H1 (cell line): ENCODE data around the gene TRIM15. TPM values are rescaled to one million over a fixed set of nuclear protein-coding genes. Genes with fewer than 3 reads are reported as not detected.

Source experiments
- CTCF ChIA-PET: fragments of 300-600 bp; sonication (Branson Sonifier 250); formaldehyde crosslinking; loops from one replicate; lab custom pipeline; 2021; ENCODE audit not compliant: partially characterized antibody; lab: Charles Lee
- POLR2A ChIA-PET: fragments of 300-600 bp; sonication (Branson Sonifier 250); formaldehyde crosslinking; loops from one replicate; lab custom pipeline; 2021; ENCODE audit warnings: inconsistent platforms; ENCODE audit not compliant: partially characterized antibody; lab: Charles Lee
- DNase-seq, 2 experiments: peaks; one replicate each; pipeline versions ENCODE4 v3.0.0 to v3.0.0-alpha.2; 2010 to 2022; ENCODE audit warnings: low spot score in 2 of 2, low read depth in 1 of 2, mixed read lengths in 1 of 2
- FAIRE-seq: peaks from 2 replicates; lab custom pipeline; 2011; peaks lifted over from hg19 to GRCh38; lab: Jason Lieb, UNC
- H2AFZ ChIP-seq: 2 replicates; pipeline ENCODE4 v1.8.1; 2012; ENCODE audit warnings: low read length, inconsistent platforms
- H2AK5ac ChIP-seq: 2 replicates; pipeline ENCODE4 v1.6.1; 2013; ENCODE audit warnings: low read depth, low read length
- H2BK120ac ChIP-seq: replicated peaks from 2 replicates; pipeline ENCODE3; 2013; ENCODE audit warnings: low read depth, low read length, inconsistent platforms
- H2BK12ac ChIP-seq: 2 replicates; pipeline ENCODE4 v1.6.1; 2013; ENCODE audit warnings: low read depth, low read length
- H2BK15ac ChIP-seq: 2 replicates; pipeline ENCODE4 v1.6.1; 2013; ENCODE audit warnings: low read length
- H2BK20ac ChIP-seq: 2 replicates; pipeline ENCODE4 v1.6.1; 2013; ENCODE audit warnings: low read length
- H2BK5ac ChIP-seq: 2 replicates; pipeline ENCODE4 v1.6.1; 2013; ENCODE audit warnings: low read depth, low read length
- H3K14ac ChIP-seq: 2 replicates; pipeline ENCODE4 v1.6.1; 2013; ENCODE audit warnings: inconsistent platforms; ENCODE audit not compliant: insufficient read length
- H3K18ac ChIP-seq: 2 replicates; pipeline ENCODE4 v1.6.1; 2013; ENCODE audit warnings: low read length; ENCODE audit errors: extremely low read depth
- H3K23ac ChIP-seq: 2 replicates; pipeline ENCODE4 v1.6.1; 2013; ENCODE audit warnings: inconsistent platforms; ENCODE audit not compliant: insufficient read length
- H3K23me2 ChIP-seq: 2 replicates; pipeline ENCODE4 v1.6.1; 2013; ENCODE audit warnings: low read depth, low read length
- H3K27ac ChIP-seq: 2 replicates; pipeline ENCODE4 v1.6.1; 2011; ENCODE audit warnings: low read depth, low read length, inconsistent platforms
- H3K27me3 ChIP-seq, 4 experiments: replicated peaks in 1 of 4; 1 replicate in 1 of 4; 2 replicates in 3 of 4; pipeline versions ENCODE4 v1.6.1 to v1.8.1; 2011 to 2013; ENCODE audit warnings: low read length in 3 of 4, mild to moderate bottlenecking in 3 of 4, inconsistent platforms in 2 of 4, mixed read lengths in 2 of 4, moderate library complexity in 1 of 4; ENCODE audit not compliant: control insufficient read depth in 3 of 4, insufficient read depth in 3 of 4; ENCODE audit errors: extremely low read depth in 1 of 4
- H3K36me3 ChIP-seq, 4 experiments: 2 replicates each; pipeline versions ENCODE4 v1.6.1 to v1.8.1; 2011 to 2013; ENCODE audit warnings: mild to moderate bottlenecking in 4 of 4, low read length in 3 of 4, moderate library complexity in 2 of 4, control low read depth in 1 of 4, inconsistent platforms in 1 of 4; ENCODE audit not compliant: insufficient read depth in 4 of 4, control insufficient read depth in 2 of 4
- H3K4ac ChIP-seq: replicated peaks from 2 replicates; pipeline ENCODE3; 2013; ENCODE audit warnings: low read length, low read depth, mixed read lengths, inconsistent platforms; ENCODE audit not compliant: insufficient read length
- H3K4me1 ChIP-seq, 4 experiments: replicated peaks in 1 of 4; 1 replicate in 1 of 4; 2 replicates in 3 of 4; pipeline versions ENCODE4 v1.6.1 to v1.8.1; 2011 to 2013; ENCODE audit warnings: low read length in 3 of 4, inconsistent platforms in 2 of 4, mixed read lengths in 1 of 4; ENCODE audit not compliant: insufficient read depth in 4 of 4, control insufficient read depth in 3 of 4
- H3K4me2 ChIP-seq, 2 experiments: 2 replicates each; pipeline versions ENCODE4 v1.6.1 to v1.8.1; 2011 to 2013; ENCODE audit warnings: low read depth in 2 of 2, low read length in 2 of 2, control low read depth in 1 of 2, inconsistent platforms in 1 of 2, mild to moderate bottlenecking in 1 of 2; ENCODE audit not compliant: insufficient read depth in 1 of 2
- H3K4me3 ChIP-seq, 4 experiments: fragments of 200-600, 300-600 bp in 1 of 4; sonication (generic), shearing (Covaris generic), sonication (Bioruptor Twin) in 1 of 4; 2 replicates each; pipeline versions ENCODE4 v1.5.1 to v1.8.1; 2011 to 2016; ENCODE audit warnings: low read length in 4 of 4, low read depth in 3 of 4, control low read depth in 2 of 4, inconsistent platforms in 2 of 4, mild to moderate bottlenecking in 2 of 4, mixed read lengths in 1 of 4, moderate library complexity in 1 of 4; ENCODE audit not compliant: insufficient read depth in 2 of 4; ENCODE audit errors: extremely low read depth in 1 of 4
- H3K56ac ChIP-seq: replicated peaks from 2 replicates; pipeline ENCODE3; 2013; ENCODE audit warnings: low read depth, mild to moderate bottlenecking, mixed read lengths, low read length, inconsistent platforms; ENCODE audit not compliant: insufficient read length
- H3K79me1 ChIP-seq: 2 replicates; pipeline ENCODE4 v1.6.1; 2013; ENCODE audit warnings: low read depth, low read length, control low read depth
- H3K79me2 ChIP-seq, 2 experiments: 2 replicates each; pipeline versions ENCODE4 v1.6.1 to v1.8.1; 2012 to 2013; ENCODE audit warnings: low read length in 2 of 2, mild to moderate bottlenecking in 2 of 2, inconsistent platforms in 1 of 2; ENCODE audit not compliant: insufficient read depth in 2 of 2, control insufficient read depth in 1 of 2
- H3K9ac ChIP-seq, 4 experiments: replicated peaks in 1 of 4; 1 replicate in 1 of 4; 2 replicates in 3 of 4; pipeline versions ENCODE4 v1.6.1 to v1.8.1; 2011 to 2013; ENCODE audit warnings: low read depth in 3 of 4, low read length in 3 of 4, control low read depth in 2 of 4, mild to moderate bottlenecking in 2 of 4, moderate library complexity in 2 of 4, inconsistent platforms in 1 of 4; ENCODE audit errors: extremely low read depth in 1 of 4
- H3K9me3 ChIP-seq, 2 experiments: 2 replicates each; pipeline versions ENCODE4 v1.6.1 to v1.8.1; 2012 to 2013; ENCODE audit warnings: mild to moderate bottlenecking in 2 of 2, moderate library complexity in 2 of 2, control low read depth in 1 of 2, inconsistent platforms in 1 of 2, low read depth in 1 of 2, low read length in 1 of 2, mixed read lengths in 1 of 2; ENCODE audit not compliant: insufficient read depth in 2 of 2
- H4K20me1 ChIP-seq, 2 experiments: replicated peaks in 1 of 2; 2 replicates each; pipeline versions ENCODE3 to v1.8.1; 2011 to 2013; ENCODE audit warnings: inconsistent platforms in 2 of 2, low read length in 2 of 2, mild to moderate bottlenecking in 1 of 2; ENCODE audit not compliant: insufficient read depth in 2 of 2, control insufficient read depth in 1 of 2
- H4K5ac ChIP-seq: 2 replicates; pipeline ENCODE4 v1.6.1; 2013; ENCODE audit warnings: low read length, low read depth, mixed read lengths, inconsistent platforms; ENCODE audit not compliant: insufficient read length
- H4K8ac ChIP-seq: 2 replicates; pipeline ENCODE4 v1.8.0; 2013; ENCODE audit warnings: mild to moderate bottlenecking, moderate library complexity, low read length, inconsistent platforms; ENCODE audit not compliant: insufficient read depth; ENCODE audit errors: extremely low read depth
- H4K91ac ChIP-seq: replicated peaks from 2 replicates; pipeline ENCODE3; 2013; ENCODE audit warnings: low read length, mixed read lengths, inconsistent platforms; ENCODE audit not compliant: insufficient read length
- EGR1 ChIP-seq: IDR thresholded peaks from 2 replicates; pipeline ENCODE4 v1.6.1; 2011; ENCODE audit warnings: low read depth, low read length, borderline replicate concordance
- EP300 ChIP-seq, 2 experiments: IDR thresholded peaks; 1 replicate in 1 of 2; 2 replicates in 1 of 2; pipeline ENCODE4 v1.6.1; 2011 to 2012; ENCODE audit warnings: low read depth in 2 of 2, low read length in 2 of 2, mild to moderate bottlenecking in 2 of 2, borderline replicate concordance in 1 of 2, inconsistent platforms in 1 of 2, moderate library complexity in 1 of 2
- EZH2 ChIP-seq: fragments of 200-600 bp; sonication (generic); IDR thresholded peaks from 2 replicates; pipeline ENCODE4 v1.7.1; 2012; ENCODE audit warnings: low read depth, mild to moderate bottlenecking, moderate library complexity, low read length, inconsistent platforms; ENCODE audit not compliant: severe bottlenecking
- HDAC6 ChIP-seq: IDR thresholded peaks from one replicate; pipeline ENCODE4 v1.7.1; 2012; ENCODE audit warnings: low read depth, mild to moderate bottlenecking, inconsistent platforms, low read length, moderate library complexity
- MAFK ChIP-seq: IDR thresholded peaks from 2 replicates; pipeline ENCODE4 v1.6.1; 2012; ENCODE audit warnings: low read depth, mild to moderate bottlenecking, improper control_type of control experiment, low read length
- RFX5 ChIP-seq: IDR thresholded peaks from 2 replicates; pipeline ENCODE4 v1.6.1; 2011; ENCODE audit warnings: low read depth, low read length, improper control_type of control experiment, borderline replicate concordance
- SIN3A ChIP-seq, 2 experiments: IDR thresholded peaks in 1 of 2; conservative IDR thresholded peaks in 1 of 2; 2 replicates each; pipeline ENCODE4 v1.6.1; 2011 to 2012; ENCODE audit warnings: low read length in 2 of 2, improper control_type of control experiment in 1 of 2, low read depth in 1 of 2, mild to moderate bottlenecking in 1 of 2
- SIRT6 ChIP-seq: IDR thresholded peaks from one replicate; pipeline ENCODE4 v1.7.1; 2012; ENCODE audit warnings: low read length, inconsistent platforms
- TAF1 ChIP-seq: IDR thresholded peaks from 2 replicates; pipeline ENCODE4 v1.6.1; 2011; ENCODE audit warnings: mild to moderate bottlenecking, low read depth, low read length
- TCF12 ChIP-seq: IDR thresholded peaks from 2 replicates; pipeline ENCODE4 v1.6.1; 2011; ENCODE audit warnings: low read depth, mild to moderate bottlenecking, low read length
- WGBS, 2 experiments: shearing (Covaris generic) in 1 of 2; methylation state at CpG; one replicate each; pipeline versions ENCODE4 v1.1.6 to v1.1.7; 2013 to 2015; ENCODE audit warnings: low lambda C conversion rate in 2 of 2, mixed read lengths in 2 of 2, inconsistent platforms in 1 of 2, low coverage in 1 of 2, missing lambda C conversion rate in 1 of 2; ENCODE audit not compliant: insufficient replicate concordance in 2 of 2, insufficient coverage in 1 of 2, insufficient read length in 1 of 2; ENCODE audit errors: extremely low coverage in 1 of 2, missing lambda C conversion rate in 1 of 2; 5-methylcytosine and 5-hydroxymethylcytosine counted together
- polyA plus RNA-seq, 7 experiments: library from polyadenylated mRNA; depleted of rRNA in 3 of 7; stranded (reverse) in 5 of 7; unstranded in 2 of 7; fragments of >200 nt in 5 of 7; fragments of 200-250 nt in 2 of 7; gene quantifications; 1 replicate in 5 of 7; 2 replicates in 1 of 7; 4 replicates in 1 of 7; pipeline versions ENCODE4 v1.2.1 to v1.2.3, GENCODE V29; 2011 to 2013; ENCODE audit warnings: missing spikeins in 2 of 7, mixed read lengths in 2 of 7
- total RNA-seq: library from RNA; stranded (reverse); fragmentation: NEBNext Ultra II Directional; extraction: Animal tissue kit (Norgen Biotek cat#: 25700); gene quantifications from 2 replicates; pipeline ENCODE4 v1.2.1, GENCODE V29; 2021
- TF ChIP-seq, protein P1 (sequence below): IDR thresholded peaks from 2 replicates; pipeline ENCODE4 v1.6.1; 2011; ENCODE audit warnings: low read depth, mild to moderate bottlenecking, low read length; ENCODE audit not compliant: insufficient read depth
- TF ChIP-seq, protein P2 (sequence below): IDR thresholded peaks from 2 replicates; pipeline ENCODE4 v1.6.1; 2012; ENCODE audit warnings: inconsistent platforms

TRIM15 gene
- total and polyA plus RNA-seq, 2 of the 8 experiments (the other 6 are each of a cell fraction or from before 2014, with no cell fraction given) = 0.18 to 0.48 TPM

DNA sequence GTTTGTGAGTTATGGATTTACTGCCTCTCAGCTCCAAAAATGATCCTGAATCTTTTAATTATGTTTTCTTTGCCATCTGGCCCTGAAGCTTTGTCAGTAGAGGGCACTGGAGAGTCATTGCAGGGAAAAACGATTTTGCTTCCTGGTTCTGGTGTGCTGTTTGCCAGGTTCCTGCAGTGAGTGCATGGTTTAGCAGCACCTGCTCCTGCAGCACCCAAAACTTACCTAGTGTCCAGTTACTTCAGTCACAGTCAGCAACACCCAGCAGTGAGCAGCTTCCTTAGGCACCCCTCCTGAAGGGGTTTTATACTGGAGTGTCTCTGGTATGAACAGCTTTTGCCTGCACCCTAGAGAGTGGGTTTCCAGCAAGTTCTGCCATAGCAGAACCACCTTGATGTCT lies 55.9 kb downstream of the TRIM15 start:
- Histone ChIP-seq H3K56ac (no peak overlapping the region), H3K23ac (no peak overlapping the region), H4K91ac (no peak overlapping the region), H2AK5ac (no peak overlapping the region), H3K18ac (no peak overlapping the region), H2AFZ (no peak overlapping the region), H3K4me3 (no peak overlapping the region), H3K36me3 (no peaks in the 10 kb centered on the region), H3K23me2 (peaks cover 5% of the 10 kb centered on the region), H2BK5ac (no peak overlapping the region), H3K27me3 (no peaks in the 10 kb centered on the region; a peak in 1 of 7 replicates), H3K4ac (no peak overlapping the region), H2BK15ac (no peak overlapping the region), H4K20me1 (no peaks in the 10 kb centered on the region), H3K4me2 (no peak overlapping the region), H3K9me3 (peaks cover 10 to 18% of the 10 kb centered on the region in 2 experiments; a peak in 3 of 4 replicates), H3K9ac (no peak overlapping the region), H3K27ac (no peak overlapping the region), H4K5ac (no peak overlapping the region), H2BK12ac (no peak overlapping the region), H3K79me2 (no peaks in the 10 kb centered on the region), H2BK20ac (no peak overlapping the region), H3K14ac (no peak overlapping the region), H3K4me1 (peaks cover 0 to under 1% (median 0%) of the 10 kb centered on the region in 4 experiments; a peak in 1 of 7 replicates), H3K79me1 (no peaks in the 10 kb centered on the region), H4K8ac (peak overlapping the region; percentile 45; the same call in 1 of the 2 replicates), H2BK120ac (no peak overlapping the region)
- FAIRE-seq (peak; percentile 63), DNase-seq (peak in 1 of 2 experiments; percentile 59)
- WGBS, 2 experiments = 4% methylated on average over 1 of the region's 1 CpG; no CpG with 5 or more reads in 1 of the 2 experiments
- POLR2A ChIA-PET = interaction anchor here (0.8 to 2.3 kb wide), 4 partner anchors 8 to 107 kb away, joined by 3 to 12 read pairs (median 4); partner anchors contain the start of gene TRIM39
- CTCF ChIA-PET = interaction anchor here (0.6 to 4.2 kb wide), 30 partner anchors 9 to 419 kb away, joined by 3 to 27 read pairs (median 4); no protein-coding TSS in a partner anchor
- no peak for TF ChIP-seq TCF12
- TF ChIP-seq, protein P1, sequence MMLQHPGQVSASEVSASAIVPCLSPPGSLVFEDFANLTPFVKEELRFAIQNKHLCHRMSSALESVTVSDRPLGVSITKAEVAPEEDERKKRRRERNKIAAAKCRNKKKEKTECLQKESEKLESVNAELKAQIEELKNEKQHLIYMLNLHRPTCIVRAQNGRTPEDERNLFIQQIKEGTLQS = no peak
- TF ChIP-seq EP300 (IDR thresholded peaks at IDR 0.05; ENCODE audit: borderline replicate concordance in 1 of 2, low read depth in 2 of 2, low read length in 2 of 2) = no peak
- TF ChIP-seq MAFK = no peak
- TF ChIP-seq SIRT6 = no peak
- TF ChIP-seq, protein P2, sequence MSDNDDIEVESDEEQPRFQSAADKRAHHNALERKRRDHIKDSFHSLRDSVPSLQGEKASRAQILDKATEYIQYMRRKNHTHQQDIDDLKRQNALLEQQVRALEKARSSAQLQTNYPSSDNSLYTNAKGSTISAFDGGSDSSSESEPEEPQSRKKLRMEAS = no peak
- no peak for TF ChIP-seq SIN3A (conservative IDR thresholded peaks at IDR 0.05 in 1 of 2, IDR thresholded peaks at IDR 0.05 in 1 of 2; ENCODE audit: low read depth in 1 of 2, low read length in 2 of 2)
- TF ChIP-seq EZH2 = no peak
- no peak for TF ChIP-seq HDAC6
- TF ChIP-seq EGR1 = no peak
- TF ChIP-seq RFX5 = no peak
- 0 out of 2 replicates have a peak, but pooled peaks have one; percentile 31 for TF ChIP-seq TAF1
